NT2/D1 (cell line): ENCODE data around the gene SRF.

Source experiments
- SUZ12 ChIP-seq: IDR thresholded peaks from 2 replicates; pipeline ENCODE4 v1.6.1; 2011; ENCODE audit not compliant: insufficient read length, insufficient read depth; ENCODE audit errors: extremely low read depth
- YY1 ChIP-seq: IDR thresholded peaks from 2 replicates; pipeline ENCODE4 v1.6.1; 2011; ENCODE audit not compliant: insufficient read length, insufficient read depth
- ZNF274 ChIP-seq: IDR thresholded peaks from 2 replicates; pipeline ENCODE4 v1.6.1; 2011; ENCODE audit warnings: mild to moderate bottlenecking, low read depth, low read length

GRCh38 chr6:43200541-43200940 is 29.5 kb downstream of the SRF start:
- TF ChIP-seq YY1 = no peak
- no peak for TF ChIP-seq ZNF274
- TF ChIP-seq SUZ12 = no peak
